ENCODE results near the gene GNAI2.

GNAI2 gene

DNA sequence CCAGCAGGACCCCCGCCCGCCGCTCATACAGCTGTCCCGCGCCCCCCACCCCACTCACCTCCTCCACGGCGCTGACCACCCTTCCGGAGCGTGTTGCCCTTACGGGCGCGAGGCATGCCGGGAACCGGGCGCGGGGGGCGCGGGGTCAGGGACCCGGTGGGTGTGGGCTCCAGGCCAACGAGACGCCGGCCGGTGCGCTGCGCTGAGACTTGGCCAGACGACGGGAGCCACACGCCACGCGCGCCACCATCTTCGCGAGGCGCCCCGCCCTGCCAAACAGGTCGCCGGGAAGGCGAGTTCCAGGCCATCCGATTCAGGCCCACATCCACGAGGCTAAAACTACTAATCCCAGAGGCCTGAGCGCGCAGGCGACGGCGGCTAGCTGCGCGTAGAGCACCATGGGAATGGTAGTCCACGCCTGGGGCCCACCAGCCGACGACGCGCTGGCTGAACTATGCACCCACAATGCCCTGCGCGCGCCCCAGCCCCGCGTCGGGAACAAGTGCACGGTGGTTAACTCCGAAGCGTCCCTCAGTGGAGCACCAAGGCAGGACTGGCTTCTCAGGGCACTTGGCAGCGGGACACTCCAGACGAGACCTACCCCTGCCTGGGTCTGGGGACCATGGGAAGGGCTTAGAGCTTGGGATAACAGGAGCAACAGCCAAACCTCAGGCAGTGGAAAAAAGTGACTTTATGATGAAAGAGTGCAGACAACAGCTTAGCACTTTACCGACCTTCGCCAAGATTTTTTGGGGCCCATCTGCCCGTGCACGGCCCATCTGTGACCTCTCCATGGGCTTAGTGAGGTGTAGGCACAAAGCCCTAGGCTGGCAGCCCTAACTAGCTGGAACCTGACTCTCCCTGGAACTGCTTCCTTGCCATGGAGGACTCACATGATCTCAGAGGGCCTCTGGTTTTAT lies 56.4 kb downstream of the GNAI2 start, which contains the start of gene IFRD2:
TSS of gene IFRD2 (minus strand) at position 271 of the 920 bp plus-strand sequence. CDS start at position 116, 155 bp downstream.
- peak; percentile 84 for DNase-seq (ENCODE audit: low read depth, low spot score)
- peak within 1 kb of the TSS; percentile 63 for H3K27ac ChIP-seq

DNA sequence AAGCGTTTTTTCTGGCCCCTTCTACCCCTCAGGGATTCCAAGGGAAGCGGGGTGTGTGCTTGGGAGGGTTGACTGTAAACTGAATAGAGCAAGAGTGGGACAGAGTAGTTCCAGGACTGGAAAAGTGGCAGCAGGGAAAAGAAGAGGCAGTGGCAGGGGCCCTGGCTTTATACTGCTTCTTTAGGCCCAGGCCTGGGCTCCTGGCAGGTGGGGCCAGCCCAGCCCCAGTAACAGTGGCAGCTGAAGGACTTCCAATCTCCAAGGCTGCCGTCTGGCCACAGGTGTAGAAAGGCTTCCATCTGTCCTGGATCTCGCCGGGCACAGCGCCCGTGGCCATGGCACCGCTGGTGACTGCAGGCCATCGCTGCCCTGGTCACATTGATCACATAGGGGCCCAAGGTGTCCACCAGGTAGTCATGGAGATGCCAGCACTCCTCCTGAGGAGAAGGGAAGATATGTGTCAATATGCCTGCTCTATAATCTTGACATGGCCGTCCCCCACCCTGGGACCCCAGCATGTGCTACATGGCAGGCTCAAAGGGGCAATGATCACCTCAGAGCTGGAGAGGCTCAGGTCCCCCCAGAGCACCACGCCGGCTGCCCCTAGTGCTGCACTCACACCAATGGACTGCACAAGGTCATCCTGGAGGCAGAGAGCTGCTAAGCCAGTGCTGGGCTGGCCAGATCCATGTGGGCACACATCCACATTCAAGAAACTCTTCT lies 57.2 kb downstream of the GNAI2 start:
- DNase-seq (ENCODE audit: low read depth, low spot score), result no peak

DNA sequence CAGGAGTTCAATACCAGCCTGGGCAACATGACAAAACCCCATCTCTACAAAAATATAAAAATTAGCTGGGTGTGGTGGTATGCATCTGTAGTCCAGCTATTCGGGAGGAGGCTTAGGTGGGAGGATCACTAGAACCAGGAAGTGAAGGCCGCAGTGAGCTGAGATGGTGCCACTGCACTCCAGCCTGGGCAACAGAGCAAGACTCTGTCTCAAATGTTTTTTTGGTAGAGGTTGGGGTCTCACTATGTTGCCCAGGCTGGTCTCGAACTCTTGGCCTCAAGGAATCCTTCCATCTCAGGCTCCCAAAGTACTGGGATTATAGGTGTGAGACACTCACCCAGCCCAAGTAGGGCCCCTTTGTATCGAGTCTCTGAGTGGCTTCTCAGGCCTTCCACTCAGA lies 58.1 kb downstream of the GNAI2 start:
- no peak for DNase-seq (ENCODE audit: low read depth, low spot score)
- H3K27ac ChIP-seq, result no peak overlapping the region

More for the DNA sequence above, 57.2 kb downstream of the GNAI2 start:
- H3K27ac ChIP-seq, result peak overlapping the region; percentile 63

DNA sequence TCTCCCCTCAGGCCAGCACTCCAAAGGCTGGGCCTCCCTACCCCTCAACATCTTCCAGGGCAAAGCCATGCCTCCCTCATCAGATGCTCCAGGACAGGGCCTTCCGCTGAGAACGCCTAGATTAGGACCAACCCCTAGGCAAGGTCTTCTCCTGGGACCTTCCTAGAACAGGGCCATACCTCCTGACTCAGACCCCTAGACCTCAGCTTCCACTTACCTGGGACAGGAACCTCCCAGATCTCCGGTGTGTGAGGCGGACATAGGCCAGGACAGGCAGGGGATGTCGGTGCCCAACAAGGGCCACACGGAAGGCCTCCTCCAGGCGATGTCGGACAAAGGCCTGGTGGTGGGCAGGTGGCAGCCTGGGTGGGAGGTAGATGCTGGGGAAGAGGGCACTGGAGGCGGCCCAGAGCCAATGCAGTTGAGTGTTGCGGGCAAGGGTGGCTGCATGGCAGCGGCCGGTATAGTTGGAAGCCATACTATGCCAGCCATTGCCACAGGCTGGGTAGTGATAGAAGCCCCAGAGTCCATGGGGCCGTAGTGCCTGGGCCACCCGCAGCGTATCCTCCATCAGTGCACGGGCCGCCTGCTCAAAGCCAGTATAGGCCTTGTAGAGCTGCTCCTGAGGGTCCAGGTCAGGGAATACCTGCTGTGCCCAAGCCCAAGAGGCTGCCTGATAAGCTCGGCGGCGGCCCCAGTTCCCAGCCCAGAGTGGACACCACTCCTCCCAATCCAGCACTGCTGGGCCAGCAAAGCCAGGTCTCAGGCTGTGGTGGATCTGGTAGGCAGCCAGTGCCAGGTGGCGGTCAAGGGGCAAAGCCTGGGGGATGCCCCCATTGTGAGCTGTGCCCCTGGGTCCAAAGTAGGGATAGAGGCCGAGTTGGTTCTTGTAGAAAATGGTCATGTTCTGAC lies 58.7 kb downstream of the GNAI2 start:
- no peak for DNase-seq (ENCODE audit: low read depth, low spot score)
- H3K27ac ChIP-seq, result no peak overlapping the region

DNA sequence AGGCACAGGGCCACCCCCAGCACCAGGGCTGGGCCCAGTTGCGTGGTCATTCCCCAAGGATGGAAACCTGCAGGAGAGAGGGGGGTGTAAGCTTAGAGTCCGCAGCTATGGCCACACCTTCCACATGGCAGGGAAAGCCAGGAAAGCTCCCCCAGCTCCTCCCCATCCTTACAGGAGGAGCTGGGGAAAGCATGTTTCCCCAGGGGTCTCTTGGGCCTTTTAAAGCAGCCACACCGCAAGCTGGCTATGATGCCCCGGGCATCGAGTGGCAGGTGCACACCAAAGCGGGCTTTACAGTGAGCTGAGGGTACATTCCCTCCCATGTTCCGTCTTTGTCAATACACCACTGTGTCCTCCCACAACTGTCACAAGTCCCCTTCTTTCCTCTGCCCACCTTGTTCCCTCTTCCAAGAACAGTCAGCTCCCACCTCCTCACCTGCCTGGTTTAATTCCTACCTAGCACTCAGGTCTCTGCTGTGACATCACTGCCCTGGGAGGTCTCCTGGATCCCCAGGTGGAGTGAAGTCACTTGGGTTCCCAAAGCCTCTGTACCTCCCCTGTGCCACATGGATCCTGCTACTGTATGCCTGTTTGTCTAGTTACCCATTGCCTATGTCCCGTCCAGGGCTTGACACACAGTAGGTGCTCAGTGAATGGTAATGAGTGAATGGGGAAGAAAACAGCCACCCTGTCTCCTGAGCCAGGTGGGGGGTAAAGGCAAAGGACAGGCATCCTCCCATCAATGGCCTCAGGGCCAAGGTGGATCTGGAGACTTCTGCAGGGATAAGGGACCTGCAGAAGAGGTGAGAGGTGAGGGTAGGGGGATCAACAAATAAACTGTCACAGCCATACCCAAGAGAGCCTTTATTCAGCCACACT lies 59.8 kb downstream of the GNAI2 start:
- DNase-seq (ENCODE audit: low read depth, low spot score), result no peak
- no peak overlapping the region for H3K27ac ChIP-seq

DNA sequence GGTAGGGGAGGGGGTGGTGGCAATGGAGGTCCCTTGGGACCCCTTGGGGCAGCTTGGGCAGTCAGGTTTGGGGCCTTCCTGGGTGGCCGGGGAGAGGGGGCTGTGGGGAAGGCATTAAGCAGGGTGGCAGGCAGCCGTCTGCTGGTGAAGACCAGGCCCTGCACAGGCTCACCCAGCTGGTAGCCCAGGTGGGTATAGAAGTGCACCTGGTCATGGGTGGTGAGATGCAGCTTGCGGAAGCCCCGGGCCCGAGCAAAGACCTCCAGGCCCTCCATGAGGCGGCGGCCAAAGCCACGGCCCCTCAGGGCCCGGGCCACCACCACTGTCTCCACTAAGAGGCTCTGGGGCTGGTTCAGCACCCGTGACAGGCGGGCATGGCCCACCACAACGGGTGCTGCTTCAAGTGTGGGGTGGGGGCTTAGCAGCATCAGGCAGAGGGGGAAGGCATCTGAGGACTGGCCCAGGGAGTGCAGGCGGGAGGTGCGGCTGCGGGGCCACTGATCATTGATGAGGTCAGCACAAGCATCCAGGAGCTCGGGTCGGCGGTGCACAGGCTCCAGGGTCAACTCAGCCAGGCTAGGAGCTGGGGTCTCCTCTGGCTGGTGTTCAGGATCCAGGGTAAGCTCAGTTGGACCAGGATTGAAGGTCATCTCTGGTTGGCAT lies 60.8 kb downstream of the GNAI2 start:
- DNase-seq (ENCODE audit: low read depth, low spot score), result no peak
- H3K27ac ChIP-seq, result no peak overlapping the region

DNA sequence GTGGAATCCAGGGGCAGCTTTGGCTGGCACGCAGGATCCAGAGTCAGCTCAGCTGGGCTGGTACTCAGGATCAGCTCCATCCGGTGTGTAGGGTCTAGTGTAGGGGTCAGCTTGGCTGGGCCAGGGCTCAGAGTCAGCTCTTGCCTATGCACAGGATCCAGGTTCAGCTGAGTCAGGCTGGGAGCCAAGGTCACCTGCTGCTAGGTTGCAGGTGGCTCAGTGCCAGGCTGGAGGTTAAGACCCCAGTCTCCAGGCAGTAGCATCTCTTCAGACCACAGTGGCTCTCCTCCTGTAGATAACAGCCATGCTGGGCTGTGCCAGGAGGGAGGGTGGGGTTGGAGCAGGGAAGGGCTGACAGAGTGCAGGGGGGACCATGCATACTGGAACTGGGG lies 61.4 kb downstream of the GNAI2 start:
- no peak for DNase-seq (ENCODE audit: low read depth, low spot score)
- H3K27ac ChIP-seq, result no peak overlapping the region

DNA sequence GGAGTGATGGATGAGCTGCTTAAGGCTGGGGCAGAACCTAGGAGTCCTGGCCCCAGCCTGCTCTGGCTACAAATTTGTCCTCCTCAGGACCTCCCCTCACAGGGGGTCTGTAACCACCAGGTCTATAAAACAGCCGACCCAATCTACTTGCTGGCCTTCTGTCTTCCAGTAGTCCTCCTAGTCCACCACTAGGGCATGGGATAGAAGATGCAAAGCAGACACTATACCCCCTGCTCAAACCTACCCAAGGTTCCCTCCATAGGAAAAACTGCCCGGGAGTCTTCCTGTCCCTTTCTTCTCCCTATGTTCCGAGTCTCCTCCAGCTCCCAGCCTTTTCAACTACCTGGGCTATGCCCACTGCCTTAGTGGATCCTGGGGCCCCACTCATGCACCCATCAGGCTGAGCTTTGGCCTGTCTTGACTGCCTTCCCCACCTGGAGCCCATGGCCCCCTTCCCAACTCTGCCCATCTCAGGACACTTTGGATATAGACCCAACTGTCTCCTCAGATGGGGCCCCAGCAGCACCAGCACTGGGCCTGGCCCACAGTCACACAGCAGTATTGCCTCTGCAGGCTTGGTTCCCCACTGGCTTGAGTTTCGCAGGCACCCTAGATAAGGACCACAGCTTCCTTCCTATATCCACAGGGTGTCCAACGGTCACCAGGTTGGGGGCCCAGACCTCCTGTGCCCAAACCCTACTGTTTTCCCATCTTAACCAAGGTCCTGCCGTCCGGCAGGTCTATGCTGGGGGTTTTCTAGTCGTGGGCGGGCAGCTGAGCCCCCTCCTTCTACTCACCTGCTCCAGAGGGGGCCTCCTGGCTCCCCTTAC lies 62.1 kb downstream of the GNAI2 start:
- H3K27ac ChIP-seq, result peak overlapping the region; percentile 91
- no peak for DNase-seq (ENCODE audit: low read depth, low spot score)

DNA sequence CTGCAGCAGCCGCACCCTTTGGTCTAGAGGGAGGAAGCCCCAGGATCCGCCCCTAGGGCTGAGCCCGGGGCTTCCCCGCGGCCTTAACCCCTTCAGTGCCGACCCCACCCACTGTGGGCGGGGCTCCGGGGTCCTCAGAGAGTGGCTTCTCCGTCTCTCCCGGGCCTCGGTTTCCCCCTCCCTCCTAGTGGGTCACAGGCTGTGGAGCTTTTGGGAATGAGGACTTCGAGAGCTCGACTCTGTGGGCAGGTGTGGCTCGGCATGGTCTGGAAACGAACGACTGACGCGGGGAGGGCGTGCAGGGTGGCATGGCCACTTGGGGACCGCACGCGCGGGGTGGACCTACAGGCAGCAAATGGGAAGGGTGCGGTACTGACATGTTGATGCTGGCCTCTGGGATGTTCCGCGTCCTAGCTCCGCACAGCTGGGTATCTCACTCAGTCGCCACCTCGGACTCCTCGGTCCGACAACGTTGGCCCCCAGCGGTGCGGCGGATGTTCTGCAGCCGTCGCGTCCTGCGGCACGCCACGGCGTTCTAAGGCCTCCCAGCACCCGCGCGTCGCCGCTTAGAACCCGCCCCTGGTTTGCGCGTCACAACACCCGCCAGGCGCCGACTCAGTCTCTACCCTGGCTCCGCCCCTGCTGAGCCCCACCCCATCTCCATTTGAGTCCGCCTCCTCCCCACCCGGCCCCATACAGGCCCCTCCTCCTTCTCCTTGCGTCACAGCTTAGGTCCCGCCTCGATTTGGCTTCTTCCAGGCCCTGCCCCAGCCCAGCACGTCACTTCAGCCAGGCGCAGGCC lies 63.0 kb downstream of the GNAI2 start, which contains the start of the genes HYAL3 and NAA80:
TSS of gene HYAL3 (minus strand) at position 570 of the 802 bp plus-strand sequence. CDS start 3,803 bp downstream, outside the sequence.
TSS of gene NAA80 (minus strand) at position 570 of the 802 bp plus-strand sequence. CDS start 1,942 bp downstream, outside the sequence.
- H3K27ac ChIP-seq, result peak within 1 kb of the TSS; percentile 91
- DNase-seq (ENCODE audit: low read depth, low spot score), result peak; percentile 98

DNA sequence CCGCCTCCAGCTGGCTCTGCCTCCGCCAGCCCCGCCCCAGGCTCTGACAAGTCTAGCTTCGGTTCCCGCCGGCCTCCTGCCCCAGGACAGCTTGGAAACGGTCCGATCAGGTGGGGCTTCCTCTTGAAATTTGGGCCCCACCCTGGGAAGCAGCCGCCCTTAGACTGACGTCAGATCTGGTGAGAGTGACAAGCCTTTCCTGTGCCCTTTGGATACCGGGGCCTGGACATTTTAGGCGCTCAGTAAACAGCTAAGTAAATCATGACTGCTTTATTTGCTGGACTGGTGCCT lies 63.6 kb downstream of the GNAI2 start:
- DNase-seq (ENCODE audit: low read depth, low spot score), result no peak
- H3K27ac ChIP-seq, result peak overlapping the region; percentile 91

DNA sequence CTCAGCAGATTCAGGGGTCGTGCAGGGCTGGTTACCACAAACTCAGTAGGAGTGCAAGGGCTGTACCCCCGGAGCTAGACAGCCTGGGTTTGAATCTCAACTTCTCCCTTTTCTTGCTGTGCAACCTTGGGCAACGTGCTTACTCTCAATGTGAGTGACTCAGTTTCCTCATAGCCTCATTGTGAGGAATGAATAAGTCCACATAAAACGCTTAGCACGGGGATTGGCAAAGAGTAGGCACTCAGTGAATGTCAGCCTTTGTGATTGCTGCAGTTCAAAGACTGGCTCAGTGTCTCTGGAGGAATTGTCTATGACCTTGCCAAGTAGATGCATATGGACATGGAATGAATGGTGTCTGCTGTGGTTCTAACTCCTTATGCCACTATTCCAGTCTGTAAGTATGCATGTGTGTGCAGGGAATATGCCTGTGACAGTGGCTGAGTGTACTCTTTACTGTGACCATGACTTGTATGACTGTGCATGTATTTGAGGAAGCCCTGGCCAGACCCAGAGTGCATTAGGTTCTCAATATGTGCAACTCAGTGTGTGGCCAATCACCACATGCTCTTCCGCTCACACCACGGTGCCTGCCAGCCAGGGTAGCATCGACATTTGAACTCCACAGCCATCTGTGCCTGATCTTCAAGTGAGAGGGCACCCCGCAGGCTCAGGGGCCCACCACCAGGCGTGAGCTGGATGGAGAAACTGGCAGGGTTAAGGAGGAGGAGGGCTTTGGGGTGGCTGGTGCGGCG lies 64.1 kb downstream of the GNAI2 start:
- peak; percentile 89 for DNase-seq (ENCODE audit: low read depth, low spot score)

DNA sequence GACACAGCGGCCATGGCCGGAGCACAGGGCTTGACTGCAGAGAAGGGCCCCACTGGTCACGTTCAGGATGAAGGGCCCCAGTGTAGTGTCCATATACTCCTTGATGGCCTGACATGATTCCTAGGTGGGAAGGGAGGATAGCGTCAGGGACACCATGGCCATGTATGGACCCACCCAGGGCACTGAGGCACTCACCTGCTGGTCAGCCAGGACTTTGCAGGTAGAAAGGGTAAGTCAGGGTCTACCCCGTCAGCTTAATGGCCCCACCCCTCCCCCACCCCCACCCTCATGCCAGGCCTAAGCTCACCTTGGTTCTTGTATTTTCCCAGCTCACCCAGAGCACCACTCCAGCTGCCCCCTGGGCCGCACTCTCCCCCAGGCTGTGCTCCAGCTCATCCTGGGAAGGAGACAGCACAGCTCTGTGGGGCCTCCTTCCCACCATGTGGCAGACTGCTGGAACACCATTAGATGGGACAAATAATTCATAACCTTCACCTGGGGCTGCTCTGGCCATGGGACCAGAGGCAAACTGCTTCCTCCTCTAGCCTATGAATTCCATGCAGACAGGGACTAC lies 64.8 kb downstream of the GNAI2 start:
- H3K27ac ChIP-seq, result peak overlapping the region; percentile 91
- DNase-seq (ENCODE audit: low read depth, low spot score), result no peak

More for the DNA sequence above, 64.1 kb downstream of the GNAI2 start:
- peak overlapping the region; percentile 91 for H3K27ac ChIP-seq

DNA sequence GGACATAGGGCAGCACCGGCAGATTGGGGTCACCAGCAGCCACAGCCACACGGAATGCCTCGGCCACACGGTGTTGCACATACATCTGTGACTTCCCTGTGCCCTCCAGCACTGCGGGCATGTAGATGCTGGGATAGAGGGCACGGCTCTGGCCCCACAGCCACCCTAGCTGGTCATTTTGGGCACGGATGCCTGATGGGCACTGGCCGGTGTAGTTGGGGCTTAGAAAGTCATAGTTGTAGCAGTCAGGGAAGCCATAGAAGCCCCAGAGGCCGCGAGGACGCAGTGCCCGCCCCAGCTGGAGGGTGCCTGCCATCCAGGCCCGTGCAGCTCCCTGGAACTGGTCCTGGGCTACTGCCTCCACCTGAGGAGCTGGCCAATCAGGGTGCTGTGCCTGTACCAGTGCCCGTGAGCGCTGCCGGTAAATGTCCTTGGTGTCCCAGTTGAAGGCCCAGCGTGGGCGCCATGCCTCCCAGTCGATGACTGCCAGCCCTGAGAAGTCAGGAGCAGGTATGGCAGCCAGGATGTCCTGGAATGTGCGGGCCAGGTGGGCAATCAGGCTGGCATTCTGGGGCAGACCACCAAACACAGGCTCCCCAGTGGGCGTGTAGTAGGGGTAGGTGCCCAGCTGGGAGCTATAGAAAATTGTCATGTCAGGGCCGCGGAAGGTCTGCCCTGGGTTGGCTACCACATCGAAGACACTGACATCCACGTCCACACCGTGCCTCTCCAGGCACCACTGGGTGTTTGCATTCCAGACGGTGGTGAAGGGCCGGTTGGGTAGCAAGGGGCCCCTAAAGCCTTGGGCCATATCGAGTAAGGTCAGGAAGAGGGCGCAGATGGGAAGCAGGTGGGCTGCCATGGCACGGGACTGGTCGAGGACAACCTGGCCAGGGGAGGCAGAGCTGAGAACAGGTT lies 66.3 kb downstream of the GNAI2 start:
- peak overlapping the region; percentile 91 for H3K27ac ChIP-seq
- no peak for DNase-seq (ENCODE audit: low read depth, low spot score)

DNA sequence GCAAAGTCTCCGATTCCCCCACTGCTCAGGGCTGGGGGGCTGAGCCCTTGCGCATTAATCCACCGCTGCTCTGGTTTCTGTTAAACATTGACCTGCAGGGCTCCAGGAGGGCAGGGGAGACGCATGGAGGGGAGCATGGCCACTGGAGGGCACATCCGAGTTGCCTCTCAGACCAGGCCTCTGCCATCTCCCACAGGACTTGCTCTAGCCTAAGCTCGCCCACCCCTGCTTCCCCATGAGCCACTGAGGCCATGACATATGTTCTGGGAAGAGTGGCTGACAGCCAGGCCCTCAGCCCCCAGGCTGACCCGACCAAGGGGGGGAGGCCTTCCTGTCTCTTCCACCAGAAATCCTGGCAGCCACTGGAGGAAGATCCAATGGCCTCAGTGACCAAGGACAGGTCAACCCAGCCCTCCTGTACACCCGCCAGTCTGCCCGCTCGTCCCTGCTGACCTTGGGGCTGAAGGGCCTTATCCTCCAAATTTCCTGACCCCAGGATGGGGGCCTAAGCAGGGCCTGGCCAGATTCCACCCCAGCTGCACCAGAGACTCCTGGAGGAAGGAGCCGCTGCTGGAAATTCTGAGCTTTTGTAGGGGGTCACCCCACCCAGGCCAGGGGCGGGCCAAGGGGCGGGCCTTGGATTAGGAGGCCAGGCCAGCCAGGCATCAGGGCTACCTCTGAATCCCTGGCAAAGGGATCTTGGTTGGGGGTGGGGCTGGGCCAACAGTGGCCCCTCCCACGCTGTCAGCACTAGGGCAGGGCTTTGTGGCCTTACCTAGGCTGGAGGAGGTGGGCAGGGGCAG lies 67.2 kb downstream of the GNAI2 start, which contains the start of gene HYAL1:
TSS of gene HYAL1 (minus strand) at position 562 of the 803 bp plus-strand sequence. CDS start 618 bp downstream, outside the sequence.
- DNase-seq (ENCODE audit: low read depth, low spot score), result no peak
- peak within 1 kb of the TSS; percentile 67 for H3K27ac ChIP-seq

Measured in epithelial cell of prostate (primary cell).